CD4-positive, alpha-beta T cell treated with Interleukin-15 for 1 hour (primary cell): ENCODE data around the gene RIPK4.
"Not testable (repeated sequence)": the region's sequence is repeated elsewhere in the genome, so short reads cannot be mapped to it uniquely, and the experiment has no call there.

Source experiments
- DNase-seq: peaks from one replicate; pipeline ENCODE4 v3.0.0-alpha.2; 2020

The RIPK4 gene

GRCh38 chr21:41794600-41794999, 27.7 kb upstream of the RIPK4 start:
- DNase-seq, result no peak

DNA sequence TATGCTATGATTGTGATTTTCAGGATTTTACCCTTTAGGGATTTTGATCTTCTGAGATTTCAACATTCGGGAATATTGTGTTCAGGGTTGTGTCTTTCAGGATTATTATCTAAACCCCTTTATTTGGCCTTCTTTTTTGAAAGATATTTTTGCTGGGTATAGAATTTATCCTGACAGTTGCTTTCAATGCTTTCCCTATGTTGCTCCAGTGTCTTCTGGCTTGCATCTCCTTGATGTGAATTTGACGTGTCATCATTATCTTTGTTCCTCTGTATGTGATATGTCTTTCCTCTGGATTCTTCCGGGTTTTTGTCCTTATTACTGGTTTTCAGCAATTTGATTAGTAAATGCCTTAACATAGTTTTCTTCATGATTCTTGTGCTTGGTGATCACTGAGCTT, 25.9 kb upstream of the RIPK4 start:
- no peak for DNase-seq

- no peak for DNase-seq
Measured at GRCh38 chr21:41786509-41786987, 19.7 kb upstream of the RIPK4 start.

- not testable (repeated sequence) for DNase-seq
Measured at GRCh38 chr21:41785262-41785661, 18.4 kb upstream of the RIPK4 start.

DNA sequence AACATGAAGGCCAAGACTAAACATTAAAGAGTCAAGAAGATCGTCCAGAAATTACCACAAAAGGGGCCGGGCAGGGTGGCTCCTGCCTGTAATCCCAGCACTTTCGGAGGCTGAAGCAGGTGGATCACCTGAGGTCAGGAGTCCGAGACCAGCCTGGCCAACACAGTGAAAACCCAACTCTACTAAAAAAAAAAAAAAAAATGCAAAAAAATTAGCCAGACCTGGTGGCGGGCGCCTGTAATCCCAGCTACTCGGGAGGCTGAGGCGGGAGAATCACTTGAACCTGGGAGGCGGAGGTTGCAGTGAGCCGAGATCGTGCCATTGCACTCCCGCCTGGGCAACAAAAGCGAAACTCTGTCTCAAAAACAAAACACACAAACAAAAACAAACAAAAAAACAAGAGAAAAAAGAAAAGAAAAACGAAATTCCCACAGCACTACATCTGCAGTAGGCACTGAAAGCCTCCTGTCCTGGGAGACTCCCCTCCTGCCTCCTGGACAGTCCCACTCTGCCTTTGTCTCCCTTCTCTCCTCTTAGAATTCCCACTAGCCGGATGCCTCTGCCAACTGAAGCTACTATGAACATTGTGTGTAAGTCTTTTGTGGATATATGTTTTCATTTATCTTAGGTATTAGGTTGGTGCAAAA, 17.7 kb upstream of the RIPK4 start:
- DNase-seq, result no peak

DNA sequence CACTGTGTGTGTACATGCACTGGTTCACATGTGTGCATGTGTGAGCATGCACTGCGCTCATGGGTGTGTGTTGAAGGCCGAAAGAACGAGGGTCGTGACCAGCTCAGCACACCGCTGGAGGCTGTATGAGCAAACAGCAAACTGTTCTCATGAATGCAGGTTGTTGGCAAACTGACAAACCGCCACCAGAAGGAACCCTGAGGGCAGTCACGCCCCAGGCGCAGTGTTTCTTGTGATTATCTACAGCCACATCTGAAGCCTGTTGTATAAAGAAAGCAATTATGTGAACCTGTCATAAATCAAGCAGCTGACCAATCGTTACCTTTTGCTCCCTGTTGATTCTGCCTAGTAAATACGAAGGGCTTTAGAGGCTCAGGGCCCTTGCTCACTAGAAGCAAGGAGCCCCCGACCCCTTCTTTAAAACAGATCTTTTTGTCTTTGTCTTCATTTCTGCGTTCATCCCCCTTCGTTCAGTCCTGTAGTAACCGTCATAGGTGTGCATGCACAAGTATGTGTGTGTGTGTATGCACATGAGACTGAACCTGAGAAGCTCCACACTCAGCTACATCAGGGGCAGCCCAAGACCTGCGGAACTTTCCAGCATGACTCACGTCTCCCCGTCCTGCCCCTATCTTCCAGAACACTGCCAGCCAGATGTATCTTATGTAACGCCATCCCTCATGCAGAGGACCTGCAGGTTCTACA, 16.8 kb upstream of the RIPK4 start:
- no peak for DNase-seq

DNA sequence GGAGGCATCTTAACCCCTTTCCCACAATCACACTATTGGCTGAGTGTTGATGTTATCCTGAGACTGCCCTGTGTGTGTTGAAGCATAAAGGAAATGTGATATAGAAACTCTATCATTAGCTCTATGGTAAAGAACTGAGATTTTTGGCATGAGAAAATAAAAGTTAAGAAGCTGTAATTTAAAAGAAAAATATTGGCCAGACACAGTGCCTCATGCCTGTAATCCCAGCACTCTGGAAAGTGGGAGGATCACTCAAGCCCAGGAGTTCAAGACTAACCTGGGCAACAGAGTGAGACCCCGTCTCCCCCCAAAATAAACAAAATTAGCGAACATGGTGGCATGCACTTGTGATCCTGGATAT, 14.2 kb upstream of the RIPK4 start:
- DNase-seq, result no peak

DNA sequence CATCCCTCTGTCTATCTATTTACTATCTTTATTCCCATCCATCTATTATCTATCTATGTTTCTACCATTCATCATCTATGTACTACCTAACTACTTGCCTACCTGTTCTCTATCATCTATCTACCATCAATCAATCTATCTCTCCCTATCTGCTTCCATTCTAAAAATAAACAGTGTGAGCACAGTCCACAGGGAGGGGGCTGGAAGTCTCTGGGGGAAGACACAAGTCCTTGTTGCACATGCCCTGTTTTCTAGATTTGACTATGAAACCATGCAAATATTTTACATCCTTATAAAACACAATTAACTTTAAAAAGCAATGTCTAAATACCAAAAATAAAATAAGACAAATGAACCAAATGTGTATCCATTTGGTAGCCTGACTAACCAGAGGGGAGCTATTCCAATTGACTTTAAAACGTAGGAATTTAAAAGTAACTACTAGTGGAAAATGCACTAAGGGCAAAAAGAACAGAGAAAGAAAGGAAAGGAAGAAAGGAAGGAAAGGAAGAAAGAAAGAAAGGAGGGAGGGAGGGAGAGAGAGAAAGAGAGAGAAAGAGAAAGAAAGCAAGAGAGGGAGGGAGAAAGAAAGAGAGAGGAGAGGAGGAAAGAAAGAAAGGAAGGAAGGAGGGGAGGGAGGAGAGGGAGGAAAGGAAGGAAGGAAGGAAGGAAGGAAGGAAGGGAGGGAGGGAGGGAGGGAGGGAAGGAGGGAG, 13.6 kb upstream of the RIPK4 start:
- no peak for DNase-seq

DNA sequence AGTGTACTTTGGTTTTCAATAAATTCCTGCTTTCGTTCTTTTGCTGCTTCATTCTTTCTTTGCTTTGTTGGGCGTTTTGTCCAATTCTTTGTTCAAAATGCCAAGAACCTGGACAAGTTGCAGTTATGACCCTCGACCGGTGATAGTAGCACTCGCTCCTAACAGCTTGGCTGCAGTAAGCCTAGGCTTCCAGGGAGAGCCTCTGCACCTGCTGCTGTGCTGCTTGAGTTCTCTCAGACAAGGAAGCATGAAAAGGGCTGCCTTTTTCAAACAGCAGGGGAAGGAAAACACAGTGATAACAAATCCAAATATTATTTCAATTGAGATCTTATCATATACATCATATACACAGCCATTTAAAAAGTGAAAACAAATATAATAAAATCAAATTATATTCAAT, 12.8 kb upstream of the RIPK4 start:
- DNase-seq, result no peak

DNA sequence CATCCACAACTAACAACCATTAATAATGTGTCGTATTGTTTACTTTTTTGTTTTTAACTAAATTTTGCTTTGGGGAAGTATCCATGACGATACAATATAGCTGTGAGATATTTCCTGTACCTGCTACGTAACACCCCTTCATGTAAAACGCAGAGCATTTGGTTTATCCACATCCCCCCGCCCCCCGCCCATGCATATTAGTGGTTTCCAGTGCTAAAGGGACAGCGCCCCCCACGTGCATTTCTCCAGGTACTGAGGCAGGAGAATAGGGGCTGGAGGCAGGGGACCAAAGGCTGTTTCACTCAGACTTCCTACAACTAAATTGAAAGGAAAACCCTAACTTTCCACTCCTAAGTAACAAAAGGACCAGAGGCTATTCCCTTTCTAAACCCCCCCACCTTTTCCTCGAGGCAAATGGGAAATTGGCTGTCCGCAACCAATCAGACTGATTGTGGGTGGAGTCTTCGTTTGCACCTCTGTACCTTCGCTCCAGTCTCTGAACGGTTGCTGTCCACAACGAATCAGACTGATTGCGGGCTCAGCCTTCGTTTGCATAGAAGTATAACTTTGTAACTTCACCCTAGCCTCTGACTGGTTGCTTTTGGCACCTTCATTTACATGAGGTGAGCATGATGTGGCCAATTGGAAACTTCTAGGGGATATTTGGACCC, 12.2 kb upstream of the RIPK4 start:
- no peak for DNase-seq

GRCh38 chr21:41777951-41778815, 11.3 kb upstream of the RIPK4 start:
- peak; percentile 28 for DNase-seq

- DNase-seq, result no peak
Measured at GRCh38 chr21:41776778-41777177, 9.9 kb upstream of the RIPK4 start.

- no peak for DNase-seq
Measured at GRCh38 chr21:41775149-41775472, 8.3 kb upstream of the RIPK4 start.

GRCh38 chr21:41774467-41775148, 7.8 kb upstream of the RIPK4 start:
- no peak for DNase-seq

DNA sequence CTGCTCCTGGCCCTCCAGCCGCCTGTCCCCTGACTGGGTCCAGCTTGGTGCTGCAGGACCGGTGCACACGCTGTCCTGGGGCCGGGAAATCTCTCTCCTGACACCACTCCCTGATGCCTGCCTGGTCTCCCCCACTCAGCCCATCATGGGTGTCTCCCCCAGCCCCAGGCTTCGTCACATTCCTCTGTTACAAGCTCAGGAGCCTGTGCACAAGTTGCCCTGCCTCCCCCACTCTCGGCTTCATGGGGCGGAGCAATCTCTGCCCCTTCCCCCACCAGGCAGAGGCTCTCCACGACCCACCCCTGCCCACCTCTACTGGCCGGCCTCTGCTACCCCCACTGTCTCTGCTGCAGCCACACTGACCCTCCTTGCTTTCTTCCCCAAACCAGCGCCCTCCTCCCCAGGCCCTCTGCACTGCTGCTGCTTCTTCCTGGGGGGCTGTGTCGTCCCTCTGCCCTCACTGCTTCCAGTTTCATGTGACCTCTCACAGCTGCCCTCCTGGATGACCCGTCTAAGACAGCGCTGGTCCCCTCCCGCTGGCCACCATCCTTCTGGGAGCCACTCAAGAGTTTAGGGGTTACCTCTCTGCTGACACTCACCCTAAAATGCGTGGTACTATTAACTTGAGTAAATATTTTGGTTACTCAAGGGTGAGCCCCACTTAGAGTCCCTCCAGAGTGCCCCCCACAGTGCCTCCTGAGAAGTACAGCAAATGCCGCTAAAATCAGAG, 5.7 kb upstream of the RIPK4 start:
- no peak for DNase-seq

DNA sequence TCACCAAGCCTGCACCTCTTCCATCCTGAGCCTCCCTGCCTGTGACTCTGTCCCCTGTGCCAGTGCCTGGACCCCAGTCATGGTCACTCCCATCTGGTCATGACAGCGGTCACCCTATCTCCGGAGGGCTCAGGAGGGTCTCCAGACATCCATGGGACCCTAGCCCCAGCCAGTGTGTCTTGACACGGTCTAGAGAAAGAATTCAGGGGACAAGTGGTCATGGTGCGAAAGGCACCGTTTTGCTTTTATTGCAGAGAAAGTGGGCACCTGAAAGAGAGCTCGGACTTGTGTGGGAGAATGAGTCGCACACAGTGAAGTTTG, 4.7 kb upstream of the RIPK4 start:
- no peak for DNase-seq

DNA sequence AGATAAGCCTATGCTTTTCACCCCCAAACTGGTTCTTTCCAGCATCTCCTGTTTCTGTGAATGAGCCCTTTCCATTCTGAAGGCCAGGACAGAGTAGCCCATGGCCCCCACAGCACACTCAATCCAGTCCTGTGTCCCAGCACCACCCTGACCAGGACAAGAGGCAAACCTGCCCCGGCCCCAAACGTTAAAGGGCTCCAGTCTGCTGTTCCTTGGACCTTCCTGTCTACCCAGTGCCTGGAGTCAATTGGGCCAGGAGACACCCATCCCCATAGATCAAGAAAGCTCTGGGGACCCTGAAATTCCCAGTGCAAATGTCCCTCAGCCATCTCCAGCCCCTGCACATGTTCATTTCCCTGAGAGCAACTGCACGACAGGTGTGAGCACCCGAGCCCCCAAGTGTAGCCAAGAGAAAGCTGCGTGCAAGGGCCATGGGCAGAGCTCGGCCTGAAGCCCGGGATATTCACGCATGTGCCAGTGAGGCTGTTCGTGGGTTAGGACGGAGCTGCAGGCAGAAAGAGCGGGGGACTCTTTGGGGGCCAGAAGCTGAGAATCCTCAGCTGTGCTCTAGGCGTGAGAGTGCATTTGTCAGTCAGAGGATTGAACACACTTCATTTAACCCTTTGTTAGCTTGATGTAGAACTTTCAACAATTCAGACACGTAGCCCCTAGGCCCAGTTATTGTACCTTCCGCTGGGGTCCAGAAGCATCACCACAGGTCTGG, 4.2 kb upstream of the RIPK4 start:
- no peak for DNase-seq

- DNase-seq, result no peak
Measured at GRCh38 chr21:41769933-41770332, 3.1 kb upstream of the RIPK4 start.

- DNase-seq, result no peak
Measured at GRCh38 chr21:41769521-41769920, 2.7 kb upstream of the RIPK4 start.

GRCh38 chr21:41769111-41769510, 2.3 kb upstream of the RIPK4 start:
- DNase-seq, result no peak
